ENCODE measurements around the gene EMX1. TPM values are rescaled to one million over a fixed set of nuclear protein-coding genes. Genes with fewer than 3 reads are reported as not detected.

The EMX1 gene
- total and polyA plus RNA-seq, 4 experiments from 2014 or later = not detected

DNA sequence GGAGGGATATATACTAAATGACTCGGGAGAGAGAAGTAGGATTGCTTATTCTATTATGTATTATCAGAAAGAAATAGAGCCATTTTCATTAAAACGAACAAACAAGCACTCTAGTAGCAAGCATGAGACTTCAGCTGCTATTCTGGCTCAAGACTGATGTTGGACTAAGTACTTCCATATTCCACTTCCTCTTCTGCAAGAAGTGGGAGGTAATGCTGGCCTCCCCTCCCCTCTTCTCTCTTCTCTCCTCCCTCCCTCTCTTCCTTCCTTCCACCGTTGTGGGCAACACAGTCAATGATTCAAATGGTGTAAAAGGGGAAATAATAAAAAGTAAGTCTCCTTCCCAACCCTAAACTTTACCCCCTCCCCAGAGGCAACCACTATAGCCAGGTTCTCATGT, 62.6 kb downstream of the EMX1 start:
- intact Hi-C loops (cut with micrococcal nuclease) = no loop called here
- peak overlapping the region in 1 of 7 donors; percentile 36 for H3K27ac Mint-ChIP-seq

DNA sequence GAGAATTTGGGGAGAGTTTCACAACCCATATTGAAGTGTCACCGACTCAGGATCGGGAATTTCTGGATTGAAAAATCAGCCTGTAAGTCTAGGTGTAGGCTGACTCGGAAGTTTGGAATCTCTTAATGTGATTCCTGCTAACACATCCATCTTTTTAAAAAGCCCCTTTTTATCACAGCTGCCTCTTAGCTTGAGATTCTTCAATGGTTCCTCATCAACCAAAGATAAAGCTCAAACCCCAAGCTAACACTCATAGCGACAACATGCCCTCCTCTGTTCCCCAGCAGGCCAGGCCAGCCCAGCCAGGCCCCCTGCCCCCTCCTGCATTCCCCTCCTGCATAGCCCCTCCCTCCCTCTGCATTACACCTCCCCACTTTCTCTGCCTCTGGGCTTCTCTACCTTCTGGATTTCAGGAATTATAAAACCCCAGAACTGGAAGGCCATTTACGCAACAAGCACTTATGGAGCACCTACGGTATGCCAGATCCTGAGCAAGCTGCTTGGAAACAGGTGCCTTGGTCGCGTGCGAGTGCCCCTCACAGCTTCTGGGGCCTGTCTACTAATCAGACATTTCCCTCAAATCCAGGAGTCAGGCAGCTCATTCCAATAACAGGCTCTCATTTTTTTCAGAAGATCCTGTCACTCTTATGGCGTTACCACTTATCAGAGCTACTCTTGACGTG, 63.4 kb downstream of the EMX1 start:
- Mint-ChIP-seq H3K4me3 (no peak overlapping the region), H3K27me3 (no peaks in the 10 kb centered on the region), H3K36me3 (no peaks in the 10 kb centered on the region), H3K9me3 (no peaks in the 10 kb centered on the region), H3K27ac (no peak overlapping the region), H3K4me1 (no peaks in the 10 kb centered on the region)
- Histone ChIP-seq H3K36me3 (ENCODE audit: insufficient read depth, low read length) (no peaks in the 10 kb centered on the region), H3K27ac (ENCODE audit: low read depth, low read length) (no peak overlapping the region), H3K4me1 (ENCODE audit: insufficient read depth, low read length) (no peaks in the 10 kb centered on the region), H3K4me3 (ENCODE audit: low read length in 2 of 2) (no peak overlapping the region), H3K9me3 (ENCODE audit: control insufficient read depth in 1 of 2, low read length in 2 of 2) (no peaks in the 10 kb centered on the region), H3K27me3 (ENCODE audit: insufficient read depth, low read length) (no peaks in the 10 kb centered on the region)
- POLR2A ChIA-PET (ENCODE audit: partially characterized antibody) = no interaction called here
- no peak for DNase-seq
- intact Hi-C loops (cut with micrococcal nuclease) = no loop called here
- CTCF ChIA-PET (ENCODE audit: partially characterized antibody) = interaction anchor here (1.2 kb wide), 1 partner anchor 88 kb away, joined by 3 read pairs; no protein-coding TSS in a partner anchor

More for the DNA sequence above, 62.6 kb downstream of the EMX1 start:
- H3K9me3 Mint-ChIP-seq = no peaks in the 10 kb centered on the region
- H3K27me3 ChIP-seq (ENCODE audit: insufficient read depth, low read length) = no peaks in the 10 kb centered on the region
- no peaks in the 10 kb centered on the region for H3K27me3 Mint-ChIP-seq
- H3K36me3 Mint-ChIP-seq = no peaks in the 10 kb centered on the region
- H3K4me1 ChIP-seq (ENCODE audit: insufficient read depth, low read length) = no peaks in the 10 kb centered on the region
- H3K4me1 Mint-ChIP-seq = no peaks in the 10 kb centered on the region
- H3K27ac ChIP-seq (ENCODE audit: low read depth, low read length) = no peak overlapping the region
- POLR2A ChIA-PET (ENCODE audit: partially characterized antibody) = no interaction called here
- no peaks in the 10 kb centered on the region for H3K9me3 ChIP-seq (ENCODE audit: control insufficient read depth in 1 of 2, low read length in 2 of 2)
- DNase-seq = no peak
- no peak overlapping the region for H3K4me3 Mint-ChIP-seq
- H3K36me3 ChIP-seq (ENCODE audit: insufficient read depth, low read length) = no peaks in the 10 kb centered on the region
- H3K4me3 ChIP-seq (ENCODE audit: low read length in 2 of 2) = no peak overlapping the region
- CTCF ChIA-PET (ENCODE audit: partially characterized antibody) = interaction anchor here (1.2 kb wide), 1 partner anchor 87 kb away, joined by 3 read pairs; no protein-coding TSS in a partner anchor

DNA sequence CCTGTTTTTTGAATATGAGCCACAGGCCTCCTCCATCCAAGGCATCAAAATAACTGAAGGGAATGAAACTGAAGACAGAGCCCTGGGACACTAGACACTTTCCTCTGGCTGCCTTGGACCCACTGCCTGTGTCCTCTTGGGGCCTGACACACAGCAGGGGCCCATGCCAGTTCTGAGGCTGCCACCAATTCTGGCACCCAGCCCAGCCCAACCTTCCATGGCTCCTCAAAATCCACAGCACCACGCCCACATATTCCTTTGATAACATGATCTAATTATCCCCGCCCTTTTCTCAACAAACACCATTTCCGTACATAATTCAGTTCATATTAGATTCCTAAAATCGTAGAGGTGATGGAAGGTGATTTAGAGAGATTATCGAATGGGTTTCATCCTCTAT, 64.2 kb downstream of the EMX1 start:
- H3K4me1 Mint-ChIP-seq = no peaks in the 10 kb centered on the region
- H3K36me3 Mint-ChIP-seq = peaks cover 0 to under 1% of the 10 kb centered on the region in 2 donors
- H3K4me3 ChIP-seq (ENCODE audit: low read length in 2 of 2) = no peak overlapping the region
- H3K9me3 Mint-ChIP-seq = no peaks in the 10 kb centered on the region
- ChIA-PET CTCF (ENCODE audit: partially characterized antibody) (no interaction called here), POLR2A (ENCODE audit: partially characterized antibody) (no interaction called here)
- DNase-seq = no peak
- H3K27me3 Mint-ChIP-seq = no peaks in the 10 kb centered on the region
- no peaks in the 10 kb centered on the region for H3K4me1 ChIP-seq (ENCODE audit: insufficient read depth, low read length)
- no peaks in the 10 kb centered on the region for H3K9me3 ChIP-seq (ENCODE audit: control insufficient read depth in 1 of 2, low read length in 2 of 2)
- H3K27me3 ChIP-seq (ENCODE audit: insufficient read depth, low read length) = no peaks in the 10 kb centered on the region
- H3K36me3 ChIP-seq (ENCODE audit: insufficient read depth, low read length) = no peaks in the 10 kb centered on the region
- intact Hi-C loops (cut with micrococcal nuclease) = no loop called here
- H3K27ac Mint-ChIP-seq = no peak overlapping the region
- H3K4me3 Mint-ChIP-seq = no peak overlapping the region
- H3K27ac ChIP-seq (ENCODE audit: low read depth, low read length) = no peak overlapping the region

DNA sequence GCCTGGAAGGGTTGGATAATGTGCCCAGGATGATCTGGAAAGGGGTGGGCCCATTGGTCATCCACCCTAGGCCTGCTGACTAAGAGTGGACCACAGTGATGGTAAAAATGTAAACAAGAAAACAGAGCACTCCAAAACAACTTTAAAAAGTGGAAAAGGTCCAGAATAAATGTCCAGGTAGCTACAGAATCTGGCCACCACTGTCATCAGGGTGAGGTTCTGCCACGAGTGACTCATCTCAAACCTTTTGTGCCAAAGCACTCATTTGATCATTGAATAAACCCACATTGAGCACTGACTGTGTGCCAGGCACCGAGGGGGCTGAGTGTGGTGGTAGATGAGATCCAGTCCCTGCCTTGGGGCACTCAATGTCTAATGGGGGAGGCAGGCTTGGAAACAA, 64.9 kb downstream of the EMX1 start:
- intact Hi-C loops (cut with micrococcal nuclease) = no loop called here
- no peaks in the 10 kb centered on the region for H3K36me3 ChIP-seq (ENCODE audit: insufficient read depth, low read length)
- H3K27me3 ChIP-seq (ENCODE audit: insufficient read depth, low read length) = no peaks in the 10 kb centered on the region
- no peak overlapping the region for H3K4me3 Mint-ChIP-seq
- no peaks in the 10 kb centered on the region for H3K9me3 ChIP-seq (ENCODE audit: control insufficient read depth in 1 of 2, low read length in 2 of 2)
- POLR2A ChIA-PET (ENCODE audit: partially characterized antibody) = no interaction called here
- no peaks in the 10 kb centered on the region for H3K4me1 ChIP-seq (ENCODE audit: insufficient read depth, low read length)
- no peak overlapping the region for H3K27ac ChIP-seq (ENCODE audit: low read depth, low read length)
- no peaks in the 10 kb centered on the region for H3K4me1 Mint-ChIP-seq
- DNase-seq = no peak
- CTCF ChIA-PET (ENCODE audit: partially characterized antibody) = no interaction called here
- no peaks in the 10 kb centered on the region for H3K9me3 Mint-ChIP-seq
- H3K27ac Mint-ChIP-seq = no peak overlapping the region
- no peaks in the 10 kb centered on the region for H3K27me3 Mint-ChIP-seq
- H3K36me3 Mint-ChIP-seq = peaks cover 0 to 3% of the 10 kb centered on the region in 2 donors
- H3K4me3 ChIP-seq (ENCODE audit: low read length in 2 of 2) = no peak overlapping the region

DNA sequence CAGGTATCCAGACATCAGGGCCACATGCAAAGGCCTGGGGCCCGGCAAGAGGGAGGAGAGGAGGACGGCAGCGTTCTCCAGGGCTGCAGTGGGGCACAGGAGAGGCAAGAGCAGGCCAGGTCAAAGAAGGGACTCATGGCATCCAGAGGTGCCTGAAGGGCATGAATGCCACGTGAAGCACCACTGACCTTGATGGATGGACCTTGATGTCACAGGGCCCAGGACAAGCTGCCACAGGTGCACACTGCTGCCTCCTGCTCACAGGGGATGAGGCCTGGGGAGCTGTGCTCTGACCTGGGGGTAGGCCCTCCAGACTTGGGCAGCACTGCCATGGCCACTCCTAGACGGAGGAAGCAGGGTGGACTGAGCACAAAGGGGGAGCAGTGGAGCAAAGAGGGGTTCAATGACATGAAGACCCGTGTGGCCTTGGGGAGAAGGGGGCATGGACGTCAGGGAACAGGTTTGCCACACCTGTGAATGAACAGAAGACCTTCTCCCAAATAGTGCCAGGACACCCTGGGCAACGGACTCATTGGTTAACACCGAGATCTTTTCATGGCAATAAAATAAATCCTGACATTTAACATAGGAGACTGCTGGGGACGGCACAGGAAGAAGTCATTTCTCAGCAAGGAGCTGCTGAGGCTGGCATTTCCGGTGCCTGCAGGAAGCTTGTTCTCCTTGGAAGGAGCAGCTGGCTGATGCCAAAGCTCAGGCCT, 65.6 kb downstream of the EMX1 start:
- Mint-ChIP-seq H3K4me3 (no peak overlapping the region), H3K27me3 (no peaks in the 10 kb centered on the region), H3K4me1 (no peaks in the 10 kb centered on the region), H3K27ac (no peak overlapping the region), H3K36me3 (peaks cover 0 to 3% of the 10 kb centered on the region in 2 donors), H3K9me3 (no peaks in the 10 kb centered on the region)
- intact Hi-C loops (cut with micrococcal nuclease) = no loop called here
- Histone ChIP-seq H3K27ac (ENCODE audit: low read depth, low read length) (no peak overlapping the region), H3K27me3 (ENCODE audit: insufficient read depth, low read length) (no peaks in the 10 kb centered on the region), H3K4me1 (ENCODE audit: insufficient read depth, low read length) (no peaks in the 10 kb centered on the region), H3K4me3 (ENCODE audit: low read length in 2 of 2) (no peak overlapping the region), H3K9me3 (ENCODE audit: control insufficient read depth in 1 of 2, low read length in 2 of 2) (no peaks in the 10 kb centered on the region), H3K36me3 (ENCODE audit: insufficient read depth, low read length) (no peaks in the 10 kb centered on the region)
- no peak for DNase-seq
- ChIA-PET POLR2A (ENCODE audit: partially characterized antibody) (no interaction called here), CTCF (ENCODE audit: partially characterized antibody) (interaction anchor here (1.4 kb wide), 1 partner anchor 9 kb away, joined by 5 read pairs; no protein-coding TSS in a partner anchor)

DNA sequence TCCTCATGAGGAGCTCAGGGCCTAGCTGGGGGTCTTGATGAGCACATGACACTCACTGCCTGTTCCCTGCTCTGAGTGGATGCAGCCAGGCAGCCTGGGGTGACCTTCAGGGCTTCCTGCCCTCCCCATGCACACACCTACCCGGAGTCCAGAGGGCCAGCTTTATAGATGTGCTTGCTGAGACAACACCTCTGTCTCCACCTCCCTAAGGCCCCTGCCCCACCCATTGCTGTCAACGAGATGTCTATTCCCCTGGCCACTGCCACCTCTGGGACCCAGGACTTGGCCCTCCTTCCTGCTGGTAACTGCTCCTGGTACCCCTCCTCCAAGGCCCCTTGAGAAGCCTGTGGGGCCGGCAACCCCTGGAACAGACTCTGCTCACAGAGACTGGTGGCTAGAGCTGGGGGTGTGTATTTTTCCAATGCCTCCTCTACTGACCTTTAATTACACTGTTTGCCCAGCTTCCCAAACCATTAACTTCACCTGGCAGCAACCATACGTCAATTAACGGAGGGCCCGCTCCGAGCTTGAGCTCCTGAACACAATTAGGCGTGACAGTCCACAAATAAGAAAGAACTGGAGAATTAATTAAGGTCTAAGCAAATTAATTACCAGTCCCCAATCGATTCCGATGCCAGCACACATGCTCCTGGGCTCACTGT, 66.3 kb downstream of the EMX1 start:
- Mint-ChIP-seq H3K27ac (peak overlapping the region in 1 of 7 donors; percentile 20), H3K4me3 (no peak overlapping the region), H3K9me3 (no peaks in the 10 kb centered on the region), H3K27me3 (no peaks in the 10 kb centered on the region), H3K36me3 (peaks cover 0 to 3% of the 10 kb centered on the region in 2 donors), H3K4me1 (no peaks in the 10 kb centered on the region)
- intact Hi-C loops (cut with micrococcal nuclease) = no loop called here
- DNase-seq = no peak
- H3K4me1 ChIP-seq (ENCODE audit: insufficient read depth, low read length) = no peaks in the 10 kb centered on the region
- no peak overlapping the region for H3K27ac ChIP-seq (ENCODE audit: low read depth, low read length)
- no peaks in the 10 kb centered on the region for H3K9me3 ChIP-seq (ENCODE audit: control insufficient read depth in 1 of 2, low read length in 2 of 2)
- H3K4me3 ChIP-seq (ENCODE audit: low read length in 2 of 2) = no peak overlapping the region
- ChIA-PET POLR2A (ENCODE audit: partially characterized antibody) (no interaction called here), CTCF (ENCODE audit: partially characterized antibody) (interaction anchor here (1.4 kb wide), 1 partner anchor 8 kb away, joined by 5 read pairs; no protein-coding TSS in a partner anchor)
- no peaks in the 10 kb centered on the region for H3K36me3 ChIP-seq (ENCODE audit: insufficient read depth, low read length)
- no peaks in the 10 kb centered on the region for H3K27me3 ChIP-seq (ENCODE audit: insufficient read depth, low read length)

DNA sequence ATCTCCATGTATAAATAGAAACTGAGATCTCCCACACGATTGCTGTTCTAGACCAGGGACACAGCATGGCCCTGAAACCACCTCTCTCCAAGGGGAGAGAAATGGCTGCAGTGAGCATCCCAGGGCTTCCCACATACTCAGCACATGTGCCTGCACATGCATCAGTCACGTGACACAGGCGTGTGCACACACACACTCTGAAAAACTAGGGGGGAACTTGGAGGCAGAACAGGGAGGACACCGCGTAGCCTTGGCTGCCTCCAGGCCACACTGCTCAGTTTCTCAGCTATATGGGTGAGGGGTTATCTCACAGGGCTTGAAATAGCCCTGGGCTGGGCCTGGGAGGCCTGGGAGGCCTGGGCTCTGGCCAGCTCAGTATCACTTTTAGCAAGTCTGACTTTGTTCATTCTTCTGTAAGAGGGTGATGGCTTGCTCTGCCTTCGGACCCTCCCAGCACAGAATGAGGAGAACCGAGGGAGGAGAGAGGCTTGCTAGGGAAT, 66.9 kb downstream of the EMX1 start:
- no peaks in the 10 kb centered on the region for H3K27me3 Mint-ChIP-seq
- Histone ChIP-seq H3K4me1 (ENCODE audit: insufficient read depth, low read length) (no peaks in the 10 kb centered on the region), H3K27ac (ENCODE audit: low read depth, low read length) (no peak overlapping the region), H3K27me3 (ENCODE audit: insufficient read depth, low read length) (no peaks in the 10 kb centered on the region), H3K9me3 (ENCODE audit: control insufficient read depth in 1 of 2, low read length in 2 of 2) (no peaks in the 10 kb centered on the region), H3K36me3 (ENCODE audit: insufficient read depth, low read length) (no peaks in the 10 kb centered on the region), H3K4me3 (ENCODE audit: low read length in 2 of 2) (no peak overlapping the region)
- DNase-seq = no peak
- peaks cover 0 to 3% of the 10 kb centered on the region in 2 donors for H3K36me3 Mint-ChIP-seq
- H3K4me3 Mint-ChIP-seq = no peak overlapping the region
- H3K4me1 Mint-ChIP-seq = no peaks in the 10 kb centered on the region
- H3K27ac Mint-ChIP-seq = peak overlapping the region in 1 of 7 donors; percentile 20
- no peaks in the 10 kb centered on the region for H3K9me3 Mint-ChIP-seq
- ChIA-PET CTCF (ENCODE audit: partially characterized antibody) (interaction anchor here (1.4 kb wide), 3 partner anchors 7 to 193 kb away, joined by 3 to 5 read pairs (median 5); no protein-coding TSS in a partner anchor), POLR2A (ENCODE audit: partially characterized antibody) (no interaction called here)
- intact Hi-C loops (cut with micrococcal nuclease) = no loop called here
